SK-N-SH (cell line): ENCODE data around the gene DMGDH. TPM values are rescaled to one million over a fixed set of nuclear protein-coding genes. Genes with fewer than 3 reads are reported as not detected.

Experiments used
- CTCF ChIA-PET: fragments of 300-600, 350-600 bp; formaldehyde crosslinking; extraction: SDS; loops from one replicate; lab custom pipeline; 2021; lab: Yijun Ruan, JAX
- POLR2A ChIA-PET: fragments of 350-600 bp; sonication (Branson Sonifier 250); formaldehyde crosslinking; extraction: SDS; loops from one replicate; lab custom pipeline; 2020; ENCODE audit warnings: antibody characterized with exemption, inconsistent platforms; lab: Yijun Ruan, JAX
- DNase-seq: peaks from one replicate; pipeline ENCODE4 v3.0.0; 2012
- H2AFZ ChIP-seq: fragments of 200-600 bp; sonication (generic); 2 replicates; pipeline ENCODE4 v1.8.1; 2016; ENCODE audit warnings: antibody characterized with exemption, mild to moderate bottlenecking, low read depth
- H3F3A ChIP-seq: fragments of 200-600 bp; sonication (generic); replicated peaks from 2 replicates; pipeline ENCODE3; 2016; ENCODE audit warnings: antibody characterized with exemption, mild to moderate bottlenecking; ENCODE audit not compliant: insufficient read depth
- H3K27ac ChIP-seq, 2 experiments: fragments of 200-500 bp in 1 of 2; fragments of 200-600 bp in 1 of 2; sonication (Bioruptor generic) in 1 of 2; sonication (generic), shearing (Covaris generic) in 1 of 2; 2 replicates each; pipeline versions ENCODE4 v1.5.1 to v1.6.1; 2014 to 2016; ENCODE audit warnings: low read depth in 2 of 2, inconsistent platforms in 1 of 2, low read length in 1 of 2, mild to moderate bottlenecking in 1 of 2, mixed read lengths in 1 of 2
- H3K27me3 ChIP-seq: fragments of 200-600 bp; sonication (generic), shearing (Covaris generic); 2 replicates; pipeline ENCODE4 v1.6.1; 2016; ENCODE audit warnings: mixed run types; ENCODE audit not compliant: insufficient read depth
- H3K36me3 ChIP-seq, 2 experiments: fragments of 200-500 bp in 1 of 2; fragments of 200-600 bp in 1 of 2; sonication (Bioruptor generic) in 1 of 2; sonication (generic) in 1 of 2; replicated peaks in 1 of 2; 2 replicates each; pipeline versions ENCODE3 to v1.5.1; 2014 to 2016; ENCODE audit warnings: low read length in 1 of 2, mild to moderate bottlenecking in 1 of 2; ENCODE audit not compliant: insufficient read depth in 2 of 2, control insufficient read depth in 1 of 2
- H3K4me1 ChIP-seq, 2 experiments: fragments of 200-500 bp in 1 of 2; fragments of 200-600 bp in 1 of 2; sonication (Bioruptor generic) in 1 of 2; sonication (generic), shearing (Covaris generic) in 1 of 2; 2 replicates each; pipeline versions ENCODE4 v1.5.1 to v1.6.1; 2014 to 2016; ENCODE audit warnings: low read depth in 1 of 2, low read length in 1 of 2, mixed run types in 1 of 2; ENCODE audit not compliant: insufficient read depth in 2 of 2, control insufficient read depth in 1 of 2
- H3K4me2 ChIP-seq: fragments of 200-600 bp; sonication (generic), shearing (Covaris generic); 2 replicates; pipeline ENCODE4 v1.6.1; 2017; ENCODE audit warnings: mixed run types
- H3K4me3 ChIP-seq, 2 experiments: fragments of 200-500 bp in 1 of 2; fragments of 200-600 bp in 1 of 2; sonication (Bioruptor generic) in 1 of 2; sonication (generic), shearing (Covaris generic) in 1 of 2; 2 replicates each; pipeline versions ENCODE4 v1.5.1 to v1.8.1; 2014 to 2016; ENCODE audit warnings: low read depth in 2 of 2, inconsistent platforms in 1 of 2, low read length in 1 of 2, mild to moderate bottlenecking in 1 of 2, mixed read lengths in 1 of 2, moderate library complexity in 1 of 2
- H3K79me2 ChIP-seq: fragments of 200-600 bp; sonication (generic); 2 replicates; pipeline ENCODE4 v1.8.1; 2017; ENCODE audit warnings: mild to moderate bottlenecking; ENCODE audit not compliant: insufficient read depth
- H3K9ac ChIP-seq: fragments of 200-600 bp; sonication (generic); 2 replicates; pipeline ENCODE4 v1.6.1; 2017; ENCODE audit warnings: mixed run types
- H3K9me2 ChIP-seq: fragments of 200-600 bp; sonication (generic); 2 replicates; pipeline ENCODE4 v1.6.1; 2017; ENCODE audit warnings: mixed run types
- H3K9me3 ChIP-seq: fragments of 200-600 bp; sonication (generic); 2 replicates; pipeline ENCODE4 v1.6.1; 2017; ENCODE audit warnings: mixed run types, mild to moderate bottlenecking, moderate library complexity
- H4K20me1 ChIP-seq: fragments of 200-600 bp; sonication (generic); 2 replicates; pipeline ENCODE4 v1.6.1; 2017; ENCODE audit warnings: mild to moderate bottlenecking, mixed run types; ENCODE audit not compliant: insufficient read depth
- CHD2 ChIP-seq: fragments of 150-350 bp; IDR thresholded peaks from 2 replicates; pipeline ENCODE4 v1.6.1; 2018; ENCODE audit warnings: low read length; ENCODE audit not compliant: partially characterized antibody
- ELF1 ChIP-seq: IDR thresholded peaks from 2 replicates; pipeline ENCODE4 v1.4.0; 2012
- EZH2phosphoT487 ChIP-seq: fragments of 200-600 bp; sonication (generic); IDR thresholded peaks from 2 replicates; pipeline ENCODE4 v1.6.1; 2017; ENCODE audit warnings: low read depth, mixed run types, mild to moderate bottlenecking, antibody characterized with exemption, moderate library complexity, borderline replicate concordance
- FOSL2 ChIP-seq: IDR thresholded peaks from 2 replicates; pipeline ENCODE4 v1.4.0; 2012; ENCODE audit warnings: low read depth, mild to moderate bottlenecking, moderate library complexity, borderline replicate concordance
- FOXJ3 ChIP-seq: sonication (generic); formaldehyde crosslinking; IDR thresholded peaks from 2 replicates; pipeline ENCODE4 v1.5.1; 2020; ENCODE audit warnings: mild to moderate bottlenecking, missing genetic modification reagents
- IRF3 ChIP-seq: fragments of 150-350 bp; IDR thresholded peaks from 2 replicates; pipeline ENCODE4 v1.6.1; 2016; ENCODE audit warnings: mild to moderate bottlenecking, low read depth, low read length
- JUND ChIP-seq: IDR thresholded peaks from 2 replicates; pipeline ENCODE4 v1.4.0; 2012
- MAX ChIP-seq: IDR thresholded peaks from 2 replicates; pipeline ENCODE4 v1.4.0; 2012; ENCODE audit warnings: low read depth
- NFIC ChIP-seq: IDR thresholded peaks from 2 replicates; pipeline ENCODE4 v1.4.0; 2012; ENCODE audit warnings: borderline replicate concordance
- NRF1 ChIP-seq: IDR thresholded peaks from 2 replicates; pipeline ENCODE4 v1.6.1; 2012; ENCODE audit warnings: low read depth, mild to moderate bottlenecking, low read length
- RAD21 ChIP-seq: IDR thresholded peaks from 2 replicates; pipeline ENCODE4 v1.6.1; 2012; ENCODE audit warnings: mild to moderate bottlenecking, low read length
- REST ChIP-seq: IDR thresholded peaks from 2 replicates; pipeline ENCODE4 v1.6.1; 2012; ENCODE audit warnings: mild to moderate bottlenecking, low read depth, low read length, moderate library complexity
- RFX5 ChIP-seq: IDR thresholded peaks from 2 replicates; pipeline ENCODE4 v1.6.1; 2012; ENCODE audit warnings: mild to moderate bottlenecking, improper control_type of control experiment, low read length
- TCF12 ChIP-seq: IDR thresholded peaks from 2 replicates; pipeline ENCODE4 v1.4.0; 2012
- TEAD4 ChIP-seq: IDR thresholded peaks from 2 replicates; pipeline ENCODE4 v1.4.0; 2012; ENCODE audit warnings: mild to moderate bottlenecking, borderline replicate concordance; ENCODE audit not compliant: insufficient read depth
- USF1 ChIP-seq: IDR thresholded peaks from 2 replicates; pipeline ENCODE4 v1.4.0; 2012; ENCODE audit warnings: low read depth, borderline replicate concordance
- ZBTB33 ChIP-seq: IDR thresholded peaks from 2 replicates; pipeline ENCODE4 v1.4.0; 2012; ENCODE audit warnings: low read depth, borderline replicate concordance
- WGBS: methylation state at CpG from one replicate; pipeline ENCODE4 v1.1.6; 2017; ENCODE audit warnings: low lambda C conversion rate; 5-methylcytosine and 5-hydroxymethylcytosine counted together
- polyA plus RNA-seq, 3 experiments: library from polyadenylated mRNA; depleted of rRNA; stranded (reverse); fragments of >200 nt; gene quantifications; 2 replicates each; pipeline ENCODE4 v1.2.3, GENCODE V29; 2012

The DMGDH gene
- polyA plus RNA-seq, 1 of the 3 experiments (the other 2 are of a cell fraction) = 0.56 TPM

- WGBS = 86% methylated on average over 10 of the region's 10 CpGs
- Histone ChIP-seq H3K9me3 (no peaks in the 10 kb centered on the region), H3K4me1 (peaks cover 0 to 12% of the 10 kb centered on the region in 2 experiments; a peak in 2 of 4 replicates), H3K27me3 (no peaks in the 10 kb centered on the region), H3K36me3 (no peaks in the 10 kb centered on the region), H2AFZ (no peak overlapping the region), H4K20me1 (no peaks in the 10 kb centered on the region), H3K27ac (peak overlapping the region in 1 of 2 experiments; percentile 94; a peak in 2 of 4 replicates), H3K4me3 (no peak overlapping the region), H3K4me2 (no peak overlapping the region), H3K9me2 (no peaks in the 10 kb centered on the region), H3K79me2 (no peaks in the 10 kb centered on the region), H3K9ac (no peak overlapping the region), H3F3A (no peaks in the 10 kb centered on the region)
- TF ChIP-seq TCF12 (no peak), EZH2phosphoT487 (no peak), FOSL2 (no peak)
- DNase-seq = no peak
- CTCF ChIA-PET = no interaction called here
- POLR2A ChIA-PET = no interaction called here
Measured at GRCh38 chr5:79032031-79032695, 37.3 kb downstream of the DMGDH start.

GRCh38 chr5:79031485-79031867 lies 38.0 kb downstream of the DMGDH start:
- Histone ChIP-seq H3K4me3 (no peak overlapping the region), H3K4me2 (no peak overlapping the region), H3K4me1 (peaks cover 0 to 12% of the 10 kb centered on the region in 2 experiments; a peak in 2 of 4 replicates), H3K9me3 (no peaks in the 10 kb centered on the region), H2AFZ (no peak overlapping the region), H3K9me2 (no peaks in the 10 kb centered on the region), H3K36me3 (no peaks in the 10 kb centered on the region), H4K20me1 (no peaks in the 10 kb centered on the region), H3F3A (no peaks in the 10 kb centered on the region), H3K27me3 (no peaks in the 10 kb centered on the region), H3K27ac (peak overlapping the region in 1 of 2 experiments; percentile 94; a peak in 2 of 4 replicates), H3K9ac (no peak overlapping the region), H3K79me2 (no peaks in the 10 kb centered on the region)
- POLR2A ChIA-PET = no interaction called here
- no peak for DNase-seq
- WGBS = no CpG with 5 or more reads among the region's 1 CpG
- TF ChIP-seq REST (no peak), MAX (no peak), NRF1 (no peak), USF1 (no peak), IRF3 (no peak), RAD21 (no peak), ZBTB33 (no peak), ELF1 (no peak), TEAD4 (no peak), JUND (no peak), FOXJ3 (CRISPR knock-in tag) (no peak), RFX5 (no peak), CHD2 (no peak), NFIC (no peak), TCF12 (no peak)
- CTCF ChIA-PET = interaction anchor here (3.8 kb wide), 1 partner anchor 101 kb away, joined by 55 read pairs; no protein-coding TSS in a partner anchor
